Measurements from ENCODE around the gene PRDM15.

Gene PRDM15

DNA sequence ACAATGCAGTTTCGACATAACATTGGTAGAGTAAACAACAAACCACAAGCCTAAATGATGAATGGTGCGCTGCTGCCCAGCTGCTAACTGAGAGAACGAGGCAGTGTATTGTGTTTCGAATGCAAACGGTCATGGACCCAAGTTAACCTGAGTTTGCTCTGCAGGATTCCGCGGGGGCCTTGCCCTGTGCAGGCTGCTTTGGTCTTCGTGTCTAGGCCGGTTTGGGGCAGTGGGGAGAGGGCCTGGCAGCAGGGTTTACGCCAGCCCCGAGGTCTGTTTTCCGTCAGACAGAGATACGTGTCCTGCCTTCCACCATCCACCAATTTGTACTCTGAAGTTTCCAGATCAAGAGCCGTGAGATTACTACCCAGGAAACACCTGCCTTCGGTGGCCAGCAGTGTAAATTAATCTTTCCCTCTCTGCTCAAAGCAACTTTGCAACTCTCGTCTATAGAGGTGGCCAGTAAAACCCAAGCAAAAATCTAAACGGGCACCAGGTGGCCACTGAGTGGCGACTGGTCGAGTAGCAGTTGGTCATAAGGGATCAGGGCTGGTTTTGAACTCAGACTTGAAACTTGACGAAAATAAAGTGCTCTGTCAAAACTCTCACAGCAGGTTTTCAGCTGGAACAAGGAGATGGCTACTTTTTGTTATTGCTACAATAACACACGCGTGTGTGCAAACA is 6.3 kb upstream of the PRDM15 start:
- no peak for DNase-seq (ENCODE audit: low spot score)

- DNase-seq (ENCODE audit: low spot score) = no peak
These were observed 5.4 kb upstream of the PRDM15 start for GRCh38 chr21:41884501-41885030.

DNA sequence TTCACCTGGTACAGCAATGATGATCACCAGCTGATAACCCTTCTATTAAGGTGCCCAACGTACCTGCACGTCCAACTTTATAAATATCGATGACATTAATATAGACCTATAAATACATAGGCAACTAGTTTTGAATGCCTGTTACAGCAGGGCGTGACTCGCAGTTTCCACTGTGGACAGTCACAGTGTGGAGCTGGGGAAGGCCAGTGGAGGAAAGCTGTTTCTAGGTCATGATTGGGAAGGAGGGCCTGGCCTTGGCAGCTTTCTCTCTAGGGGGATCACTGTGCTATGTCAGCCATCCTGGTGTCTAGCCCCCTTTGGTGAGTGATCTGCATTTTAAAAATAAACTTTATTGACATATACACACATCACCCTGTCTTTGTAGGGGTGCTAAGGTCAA is 4.4 kb upstream of the PRDM15 start:
- no peak for DNase-seq (ENCODE audit: low spot score)

- DNase-seq (ENCODE audit: low spot score) = no peak
These were observed 1.9 kb upstream of the PRDM15 start for GRCh38 chr21:41881051-41881450.

- DNase-seq (ENCODE audit: low spot score) = no peak
These were observed 1.0 kb upstream of the PRDM15 start for GRCh38 chr21:41880153-41880552.

GRCh38 chr21:41878831-41879189 is 334 bp downstream of the PRDM15 start:
- peak; percentile 87 for DNase-seq (ENCODE audit: low spot score)

- peak; percentile 82 for DNase-seq (ENCODE audit: low spot score)
These were observed 978 bp downstream of the PRDM15 start for GRCh38 chr21:41877901-41878830.

GRCh38 chr21:41876928-41877652 is 2.1 kb downstream of the PRDM15 start:
- peak; percentile 31 for DNase-seq (ENCODE audit: low spot score)

DNA sequence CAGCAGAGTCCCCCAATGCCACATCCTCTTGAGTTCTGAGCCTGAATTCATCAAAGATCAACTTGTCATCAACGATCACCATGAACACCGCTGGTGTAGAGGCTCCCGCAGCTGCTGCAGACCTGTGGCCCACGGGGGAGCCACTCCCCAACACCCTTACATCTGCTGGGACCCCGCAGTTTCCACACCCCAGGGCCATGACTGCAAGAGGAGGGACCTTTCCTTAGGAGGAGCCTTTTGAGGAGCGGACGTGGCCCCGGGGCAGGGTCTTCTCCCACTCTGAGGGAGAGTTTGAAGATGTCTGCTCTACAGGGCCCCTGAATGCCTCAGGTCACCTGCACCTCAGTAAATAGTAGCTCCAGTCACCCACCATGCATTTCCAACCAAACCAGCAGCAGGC is 2.7 kb downstream of the PRDM15 start:
- DNase-seq (ENCODE audit: low spot score) = no peak

DNA sequence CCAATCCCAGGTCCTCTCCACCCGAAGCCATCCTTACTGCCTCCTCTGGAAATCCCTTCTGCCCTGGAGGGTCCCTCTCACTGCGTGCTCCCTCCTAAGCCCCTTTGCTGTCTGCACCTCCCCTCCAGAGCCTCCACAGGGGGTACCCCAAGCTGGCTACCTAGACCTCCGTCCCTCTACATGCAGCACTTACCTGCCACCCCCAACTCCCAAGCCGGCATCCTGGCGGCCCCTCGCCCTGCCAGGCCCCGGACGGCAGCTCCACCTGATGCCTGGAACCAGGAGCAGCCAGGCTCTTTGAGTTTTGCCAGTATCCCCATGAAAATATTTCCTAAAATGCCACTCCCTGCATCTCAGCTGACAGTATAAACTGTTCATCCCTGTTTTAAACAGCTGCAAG is 4.1 kb downstream of the PRDM15 start:
- no peak for DNase-seq (ENCODE audit: low spot score)

- no peak for DNase-seq (ENCODE audit: low spot score)
These were observed 4.5 kb downstream of the PRDM15 start for GRCh38 chr21:41874611-41875010.

- no peak for DNase-seq (ENCODE audit: low spot score)
These were observed 5.7 kb downstream of the PRDM15 start for GRCh38 chr21:41873426-41873825.

- DNase-seq (ENCODE audit: low spot score) = no peak
These were observed 6.1 kb downstream of the PRDM15 start for GRCh38 chr21:41873005-41873404.

GRCh38 chr21:41871293-41872030 is 7.7 kb downstream of the PRDM15 start:
- no peak for DNase-seq (ENCODE audit: low spot score)

- no peak for DNase-seq (ENCODE audit: low spot score)
These were observed 9.4 kb downstream of the PRDM15 start for GRCh38 chr21:41869771-41870170.

DNA sequence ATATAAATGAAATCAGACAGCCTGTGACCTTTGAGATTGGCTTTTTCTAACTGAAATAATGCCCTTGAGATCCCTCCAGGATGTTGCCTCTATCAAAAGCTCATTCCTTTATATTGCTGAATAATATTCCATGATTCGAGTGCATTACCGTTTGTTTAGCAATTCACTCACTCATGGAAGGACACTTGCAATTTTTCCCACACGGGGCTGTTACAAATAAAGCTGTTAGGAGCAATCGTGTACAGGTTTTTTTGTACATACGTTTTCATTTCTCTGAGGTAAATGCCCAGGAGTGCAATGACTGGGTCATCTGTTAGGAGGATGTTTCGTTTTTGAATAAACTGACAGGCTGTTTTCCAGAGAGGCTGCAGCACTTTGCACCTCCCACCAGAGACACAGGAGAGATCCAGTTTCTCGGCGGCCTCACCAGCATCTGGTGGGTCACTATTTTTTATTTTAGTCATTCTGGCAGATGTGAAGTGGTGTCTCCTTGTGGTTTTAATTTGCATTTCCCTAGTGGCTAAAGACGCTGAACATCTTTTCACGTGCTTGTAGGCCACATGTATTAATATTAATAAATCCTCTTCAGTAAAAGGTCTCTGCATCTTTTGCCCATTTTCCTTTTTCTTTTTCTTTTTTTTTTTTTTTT is 11.0 kb downstream of the PRDM15 start:
- DNase-seq (ENCODE audit: low spot score) = peak; percentile 71

DNA sequence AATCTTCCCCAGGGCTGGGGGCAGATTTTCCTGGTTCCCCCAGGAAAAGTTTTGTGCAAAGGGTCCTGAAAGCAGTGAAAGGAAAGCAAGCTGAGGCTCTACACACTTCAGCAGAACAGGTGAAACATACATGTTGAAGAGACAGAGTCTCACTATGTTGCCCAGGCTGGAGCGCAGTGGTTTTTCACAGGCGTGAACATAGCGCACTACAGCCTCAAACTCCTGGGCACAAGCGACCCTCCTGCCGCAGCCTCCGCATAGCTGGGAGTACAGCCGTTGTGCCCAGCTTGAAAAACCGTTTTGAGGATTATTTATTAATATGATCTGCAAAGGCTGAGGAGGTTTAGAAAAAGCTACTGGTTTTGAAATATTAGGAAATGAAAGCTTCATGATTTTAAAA is 11.8 kb downstream of the PRDM15 start:
- DNase-seq (ENCODE audit: low spot score) = no peak

DNA sequence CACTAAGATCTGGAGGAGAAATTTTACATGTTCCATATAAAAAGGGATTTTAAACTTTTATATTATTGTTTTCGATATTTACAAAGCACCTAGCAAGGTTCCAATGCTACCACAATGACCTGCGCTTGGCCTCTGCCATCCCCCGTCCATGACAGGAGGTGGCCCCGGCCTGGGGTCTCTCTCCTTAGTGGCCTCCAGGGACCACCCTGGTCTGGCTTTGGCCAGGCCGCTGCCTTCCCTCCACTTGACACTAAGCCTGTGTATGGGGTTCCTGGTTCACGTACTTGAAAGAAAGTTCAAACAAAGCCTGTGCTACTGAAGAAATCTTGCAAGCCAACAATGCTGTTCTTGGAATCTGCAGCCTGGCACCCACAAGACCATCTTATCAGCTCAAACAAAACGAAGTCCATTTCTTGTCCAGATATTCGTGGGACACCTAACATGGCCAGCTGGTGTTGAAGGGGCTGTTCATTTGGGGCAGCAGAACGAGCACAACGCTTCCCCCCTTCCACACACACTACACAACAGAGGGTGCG is 12.8 kb downstream of the PRDM15 start:
- no peak for DNase-seq (ENCODE audit: low spot score)

DNA sequence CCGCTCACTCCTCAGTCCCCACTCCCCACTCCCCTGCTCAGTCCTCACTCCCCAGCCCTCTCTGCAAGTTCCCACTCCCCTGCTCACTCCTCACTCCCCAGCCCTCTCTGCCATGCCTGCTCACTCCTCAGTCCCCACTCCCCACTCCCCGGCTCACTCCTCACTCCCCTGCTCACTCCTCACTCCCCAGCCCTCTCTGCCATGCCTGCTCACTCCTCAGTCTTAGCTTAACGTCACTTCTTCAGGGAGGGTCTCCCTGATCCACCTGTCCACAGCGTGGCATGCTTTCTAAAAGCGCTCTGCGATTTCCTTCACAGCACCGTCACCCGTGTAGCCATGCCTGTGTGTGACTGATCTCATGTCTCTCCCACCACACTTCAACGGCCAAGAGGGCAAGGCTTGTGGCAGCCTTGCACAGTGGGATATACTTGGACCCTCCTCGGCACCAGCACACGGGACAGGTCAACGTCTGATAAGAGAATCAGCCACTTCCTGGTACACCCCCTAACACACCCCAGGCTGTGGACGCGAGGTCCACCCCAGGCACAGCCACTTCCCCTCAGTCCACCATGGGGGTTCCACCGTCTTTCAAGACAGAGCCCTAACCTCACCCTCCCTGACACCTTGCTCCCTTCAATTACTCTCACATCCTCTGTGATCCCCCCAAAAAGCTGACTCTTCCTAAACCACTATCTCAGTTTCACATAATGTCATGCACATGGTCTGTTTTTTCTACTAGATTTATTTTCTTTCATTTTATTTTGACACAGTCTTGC is 14.0 kb downstream of the PRDM15 start:
- no peak for DNase-seq (ENCODE audit: low spot score)

DNA sequence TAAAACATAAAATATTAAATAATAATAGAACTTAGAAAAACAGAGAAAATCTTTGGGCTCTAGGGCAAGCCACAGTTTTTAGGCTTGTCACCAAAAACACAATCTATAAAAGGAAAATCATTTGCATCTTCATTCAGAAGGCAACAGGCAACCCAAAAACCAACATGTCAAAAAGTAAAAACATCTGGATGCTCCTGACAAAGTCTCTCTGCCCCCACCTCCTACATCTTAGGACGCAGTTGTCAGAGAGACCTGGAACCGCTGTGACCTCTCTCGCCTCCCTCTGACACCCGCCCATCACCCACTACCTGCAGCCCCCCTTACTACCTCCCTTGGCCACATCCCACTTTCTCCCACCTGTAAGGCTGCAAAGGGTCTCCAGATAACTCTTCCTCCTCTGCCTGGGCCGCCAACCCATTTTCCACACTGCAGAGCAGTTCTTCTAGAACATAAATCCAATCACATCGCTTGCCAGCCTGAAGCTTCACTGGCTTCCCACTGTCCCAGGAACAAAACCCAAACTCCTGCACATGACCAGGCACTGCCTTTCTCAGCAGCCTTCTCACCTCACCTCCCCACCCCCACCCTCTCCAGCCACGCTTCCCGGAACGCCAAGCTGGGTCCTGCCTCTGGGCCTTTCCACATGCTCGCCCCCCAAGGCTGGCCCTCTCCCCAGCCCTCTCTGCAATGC is 14.7 kb downstream of the PRDM15 start:
- peak; percentile 35 for DNase-seq (ENCODE audit: low spot score)

All from germinal center (tissue), 1 donor.